Measurements from ENCODE around the gene PM20D2. TPM values are rescaled to one million over a fixed set of nuclear protein-coding genes. Genes with fewer than 3 reads are reported as not detected.

PM20D2 gene
- total RNA-seq, 1 experiment from 2014 or later: 57.8 TPM

GRCh38 chr6:89208551-89208950 is 62.7 kb downstream of the PM20D2 start:
- Histone ChIP-seq H3K9me3 (replicated peaks) (no peaks in the 10 kb centered on the region), H3K4me1 (peaks cover 22% of the 10 kb centered on the region), H3K27ac (no peak overlapping the region), H3K4me3 (no peak overlapping the region), H3K27me3 (no peaks in the 10 kb centered on the region), H3K36me3 (no peaks in the 10 kb centered on the region)
- DNase-seq: no peak

GRCh38 chr6:89209457-89209856 is 63.6 kb downstream of the PM20D2 start:
- H3K27ac ChIP-seq: no peak overlapping the region
- H3K4me1 ChIP-seq: peaks cover 13% of the 10 kb centered on the region
- H3K27me3 ChIP-seq: no peaks in the 10 kb centered on the region
- H3K4me3 ChIP-seq: no peak overlapping the region
- no peaks in the 10 kb centered on the region for H3K36me3 ChIP-seq
- no peaks in the 10 kb centered on the region for H3K9me3 ChIP-seq (replicated peaks)
- no peak for DNase-seq

GRCh38 chr6:89212472-89212871 is 66.6 kb downstream of the PM20D2 start:
- no peak overlapping the region for H3K27ac ChIP-seq
- peaks cover 13% of the 10 kb centered on the region; the same call in 1 of the 2 replicates for H3K4me1 ChIP-seq
- no peaks in the 10 kb centered on the region for H3K9me3 ChIP-seq (replicated peaks)
- H3K36me3 ChIP-seq: no peaks in the 10 kb centered on the region
- no peak for DNase-seq
- H3K27me3 ChIP-seq: no peaks in the 10 kb centered on the region
- H3K4me3 ChIP-seq: no peak overlapping the region

GRCh38 chr6:89214197-89214596 is 68.3 kb downstream of the PM20D2 start:
- no peak overlapping the region for H3K27ac ChIP-seq
- H3K36me3 ChIP-seq: no peaks in the 10 kb centered on the region
- H3K9me3 ChIP-seq (replicated peaks): no peaks in the 10 kb centered on the region
- no peaks in the 10 kb centered on the region for H3K27me3 ChIP-seq
- DNase-seq: no peak
- H3K4me1 ChIP-seq: peaks cover 12% of the 10 kb centered on the region; the same call in 1 of the 2 replicates
- H3K4me3 ChIP-seq: no peak overlapping the region

Other genes starting within 250 kb of the PM20D2 start
- 38.8 and 40.8 TPM in 2 replicates for gene RNGTT, start 182.4 kb upstream of the PM20D2 start, total RNA-seq (2014; rRNA removed; shearing (Covaris generic))
- 51.8 and 54.8 TPM in 2 replicates for gene PNRC1, start 65.3 kb upstream of the PM20D2 start, total RNA-seq (2014; rRNA removed; shearing (Covaris generic))
- 8.3 and 10.0 TPM in 2 replicates for gene SRSF12, start 28.0 kb upstream of the PM20D2 start, total RNA-seq (2014; rRNA removed; shearing (Covaris generic))
- gene GABRR1, start 71.3 kb downstream of the PM20D2 start, total RNA-seq (2014; rRNA removed; shearing (Covaris generic)): 0.26 and 0.30 TPM in 2 replicates
- 0.32 and 0.33 TPM in 2 replicates for gene GABRR2, start 169.2 kb downstream of the PM20D2 start, total RNA-seq (2014; rRNA removed; shearing (Covaris generic))
- 50.4 and 54.5 TPM in 2 replicates for gene UBE2J1, start 206.7 kb downstream of the PM20D2 start, total RNA-seq (2014; rRNA removed; shearing (Covaris generic))

Measured in SJCRH30 (cell line).